Kidney tubule cell (primary cell): Measurements from ENCODE around the gene PRSS1.
A peak's percentile ranks its signal among the peaks of the same experiment; 100 is the strongest.

ENCODE experiments used
- DNase-seq: peaks from one replicate; pipeline ENCODE4 v3.0.0-alpha.2; 2018; ENCODE audit warnings: low spot score

The PRSS1 gene

DNA sequence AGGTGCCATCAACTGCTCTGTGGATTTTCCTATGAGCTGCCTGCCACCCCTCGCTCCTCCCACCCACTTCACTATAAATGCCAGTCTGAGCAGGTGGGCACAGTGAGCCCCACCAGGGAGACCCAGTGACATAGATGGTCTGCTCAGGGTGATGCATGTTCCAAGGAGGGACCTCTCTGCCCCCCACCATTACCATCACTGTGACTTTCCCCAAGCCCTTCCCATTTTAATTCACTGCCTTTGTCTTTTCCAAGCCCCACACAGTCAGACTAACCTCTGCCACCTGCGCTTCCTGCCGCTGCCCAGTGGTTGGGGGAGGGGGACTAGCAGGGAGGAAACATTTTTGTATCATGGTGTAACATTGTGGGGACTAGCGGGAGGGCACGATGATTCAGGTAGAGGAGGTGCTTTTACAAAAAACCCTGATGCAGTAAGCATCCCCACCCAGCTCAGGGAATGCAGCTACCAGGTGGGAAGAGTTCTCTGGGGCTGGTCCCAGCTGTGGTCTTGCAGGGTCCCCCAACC, 46.1 kb downstream of the PRSS1 start:
- peak; percentile 61 for DNase-seq

DNA sequence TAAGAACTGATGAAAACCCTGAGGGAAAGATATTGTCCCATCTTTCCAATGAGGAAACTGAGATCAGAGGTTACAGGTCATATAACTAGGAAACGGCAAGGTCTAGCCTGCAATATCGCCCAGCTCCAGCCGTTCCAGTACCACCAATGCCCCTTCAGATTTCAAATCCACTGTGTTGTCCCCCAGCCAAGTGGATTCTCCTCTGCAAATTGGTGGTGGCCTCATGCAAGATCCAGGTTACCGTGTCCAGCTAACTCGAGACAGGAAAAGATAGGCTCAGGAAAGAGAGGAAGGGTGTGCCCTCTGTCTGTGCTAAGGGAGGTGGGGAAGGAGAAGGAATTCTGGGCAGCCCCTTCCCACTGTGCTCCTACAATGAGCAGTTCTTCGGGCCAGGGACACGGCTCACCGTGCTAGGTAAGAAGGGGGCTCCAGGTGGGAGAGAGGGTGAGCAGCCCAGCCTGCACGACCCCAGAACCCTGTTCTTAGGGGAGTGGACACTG, 46.8 kb downstream of the PRSS1 start:
- DNase-seq, result no peak

DNA sequence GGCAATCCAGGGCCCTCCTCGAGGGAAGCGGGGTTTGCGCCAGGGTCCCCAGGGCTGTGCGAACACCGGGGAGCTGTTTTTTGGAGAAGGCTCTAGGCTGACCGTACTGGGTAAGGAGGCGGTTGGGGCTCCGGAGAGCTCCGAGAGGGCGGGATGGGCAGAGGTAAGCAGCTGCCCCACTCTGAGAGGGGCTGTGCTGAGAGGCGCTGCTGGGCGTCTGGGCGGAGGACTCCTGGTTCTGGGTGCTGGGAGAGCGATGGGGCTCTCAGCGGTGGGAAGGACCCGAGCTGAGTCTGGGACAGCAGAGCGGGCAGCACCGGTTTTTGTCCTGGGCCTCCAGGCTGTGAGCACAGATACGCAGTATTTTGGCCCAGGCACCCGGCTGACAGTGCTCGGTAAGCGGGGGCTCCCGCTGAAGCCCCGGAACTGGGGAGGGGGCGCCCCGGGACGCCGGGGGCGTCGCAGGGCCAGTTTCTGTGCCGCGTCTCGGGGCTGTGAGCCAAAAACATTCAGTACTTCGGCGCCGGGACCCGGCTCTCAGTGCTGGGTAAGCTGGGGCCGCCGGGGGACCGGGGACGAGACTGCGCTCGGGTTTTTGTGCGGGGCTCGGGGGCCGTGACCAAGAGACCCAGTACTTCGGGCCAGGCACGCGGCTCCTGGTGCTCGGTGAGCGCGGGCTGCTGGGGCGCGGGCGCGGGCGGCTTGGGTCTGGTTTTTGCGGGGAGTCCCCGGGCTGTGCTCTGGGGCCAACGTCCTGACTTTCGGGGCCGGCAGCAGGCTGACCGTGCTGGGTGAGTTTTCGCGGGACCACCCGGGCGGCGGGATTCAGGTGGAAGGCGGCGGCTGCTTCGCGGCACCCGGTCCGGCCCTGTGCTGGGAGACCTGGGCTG, 47.5 kb downstream of the PRSS1 start:
- DNase-seq, result no peak

DNA sequence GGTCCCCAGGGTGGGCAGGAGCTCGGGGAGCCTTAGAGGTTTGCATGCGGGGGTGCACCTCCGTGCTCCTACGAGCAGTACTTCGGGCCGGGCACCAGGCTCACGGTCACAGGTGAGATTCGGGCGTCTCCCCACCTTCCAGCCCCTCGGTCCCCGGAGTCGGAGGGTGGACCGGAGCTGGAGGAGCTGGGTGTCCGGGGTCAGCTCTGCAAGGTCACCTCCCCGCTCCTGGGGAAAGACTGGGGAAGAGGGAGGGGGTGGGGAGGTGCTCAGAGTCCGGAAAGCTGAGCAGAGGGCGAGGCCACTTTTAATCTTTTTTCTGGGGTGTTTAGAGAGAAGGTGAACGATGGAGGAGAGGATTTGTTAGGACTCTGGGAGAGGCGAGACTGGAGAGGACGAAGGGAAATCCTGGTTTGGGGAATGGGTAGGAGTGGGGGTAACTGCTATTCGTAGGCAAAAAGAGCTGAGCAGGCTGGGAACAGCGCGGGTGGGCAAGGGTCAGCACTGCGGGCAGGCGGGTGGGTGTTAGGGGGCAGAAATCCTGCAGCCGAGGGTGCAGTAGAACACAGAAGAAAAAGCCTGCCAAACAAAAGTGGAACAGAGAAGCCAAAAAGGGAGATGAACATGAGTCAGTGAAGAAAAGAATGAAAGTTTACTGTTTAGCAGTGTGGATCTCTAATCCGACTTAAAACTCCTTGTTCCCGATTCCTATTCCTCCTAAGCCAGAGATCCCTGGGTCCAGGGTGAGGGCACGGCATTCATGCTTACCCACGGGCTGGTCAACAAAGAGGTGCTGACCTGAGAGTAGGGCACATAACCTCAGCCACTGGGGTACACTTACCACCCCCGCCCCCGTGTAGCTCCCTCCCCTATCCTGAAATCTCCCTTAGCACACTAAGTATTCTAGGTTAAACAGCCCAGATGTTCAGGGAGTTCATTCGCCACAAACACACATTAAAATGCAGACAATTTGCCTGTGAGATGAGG, 48.4 kb downstream of the PRSS1 start:
- no peak for DNase-seq

DNA sequence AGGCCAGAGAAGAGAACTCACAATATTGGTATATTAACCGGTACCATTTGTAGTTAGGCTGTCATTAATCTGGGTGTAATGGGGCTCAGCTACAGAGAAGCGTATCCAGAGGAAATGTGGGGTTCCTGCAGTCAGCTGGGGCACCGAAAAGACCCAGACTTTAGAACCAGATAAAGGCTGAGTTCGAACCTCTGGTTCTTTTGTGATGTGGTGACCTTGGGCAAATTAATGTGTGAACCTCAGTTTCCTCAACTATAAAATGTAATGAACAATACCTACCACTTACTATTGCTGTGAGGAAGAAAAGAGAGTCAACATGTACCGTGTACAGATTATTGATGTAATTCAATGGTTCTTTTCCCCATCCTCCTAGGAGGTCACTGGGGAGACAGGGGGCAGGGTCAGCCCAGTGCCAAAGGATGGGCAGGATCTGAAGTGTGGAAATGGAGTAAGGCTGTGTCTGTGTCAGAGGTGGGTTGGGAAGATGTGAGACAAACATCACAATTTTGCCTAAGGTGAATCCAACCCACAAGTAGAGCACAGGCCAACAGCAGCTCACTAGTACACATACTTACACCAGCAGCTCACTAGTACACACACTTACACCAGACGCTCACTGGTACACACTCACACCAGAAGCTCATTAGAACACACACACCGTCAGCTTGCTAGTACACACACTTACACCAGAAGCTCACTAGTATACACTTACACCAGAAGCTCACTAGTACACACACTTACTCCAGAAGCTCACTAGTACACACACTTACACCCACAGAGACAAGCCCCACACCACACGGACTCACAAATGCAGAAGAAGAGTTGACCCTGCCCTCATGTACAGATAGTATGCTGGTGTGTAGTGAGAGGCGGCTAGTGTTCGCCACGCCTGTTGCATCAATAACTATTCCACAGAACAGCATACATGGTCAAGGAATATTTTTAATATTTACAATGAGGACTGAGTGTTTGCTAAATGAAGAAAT, 49.5 kb downstream of the PRSS1 start:
- no peak for DNase-seq

DNA sequence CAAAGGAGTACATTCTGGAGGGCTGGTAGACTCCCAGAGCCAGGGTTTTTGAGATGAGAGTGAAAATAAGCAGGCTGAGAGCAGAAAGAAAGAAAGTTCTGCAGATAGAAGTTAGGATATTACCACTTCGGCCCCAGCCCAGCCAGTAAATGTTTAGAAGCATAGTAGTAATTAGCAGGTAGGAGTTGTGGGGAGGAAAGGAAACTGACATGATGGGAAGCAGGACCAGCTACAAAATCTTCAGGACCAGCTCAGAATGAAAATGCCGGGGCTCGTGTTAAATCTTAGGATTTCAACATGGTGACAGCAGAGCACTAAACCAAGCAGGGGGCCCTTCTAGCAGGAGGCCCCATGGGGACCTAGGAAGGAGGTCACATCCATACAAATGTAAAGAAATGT, 50.2 kb downstream of the PRSS1 start:
- DNase-seq, result no peak

DNA sequence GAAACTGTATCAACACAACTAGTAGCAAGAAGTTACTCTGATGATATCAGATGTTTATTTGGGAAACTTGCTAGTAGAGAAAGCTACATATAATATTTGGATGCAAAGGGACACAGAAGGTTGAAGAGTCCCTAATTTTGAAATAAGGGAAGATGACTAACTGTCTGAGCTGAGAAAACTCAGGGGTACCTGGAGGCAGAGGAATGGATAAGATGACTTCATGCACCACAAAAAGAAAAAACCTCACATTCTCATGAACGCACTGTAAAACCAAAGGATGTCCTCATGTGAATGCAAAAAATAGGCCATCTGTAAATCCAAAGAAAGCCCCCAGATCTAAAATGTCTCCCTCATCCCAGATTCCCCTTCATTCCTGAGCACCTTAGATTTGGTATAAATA, 50.8 kb downstream of the PRSS1 start:
- DNase-seq, result no peak

DNA sequence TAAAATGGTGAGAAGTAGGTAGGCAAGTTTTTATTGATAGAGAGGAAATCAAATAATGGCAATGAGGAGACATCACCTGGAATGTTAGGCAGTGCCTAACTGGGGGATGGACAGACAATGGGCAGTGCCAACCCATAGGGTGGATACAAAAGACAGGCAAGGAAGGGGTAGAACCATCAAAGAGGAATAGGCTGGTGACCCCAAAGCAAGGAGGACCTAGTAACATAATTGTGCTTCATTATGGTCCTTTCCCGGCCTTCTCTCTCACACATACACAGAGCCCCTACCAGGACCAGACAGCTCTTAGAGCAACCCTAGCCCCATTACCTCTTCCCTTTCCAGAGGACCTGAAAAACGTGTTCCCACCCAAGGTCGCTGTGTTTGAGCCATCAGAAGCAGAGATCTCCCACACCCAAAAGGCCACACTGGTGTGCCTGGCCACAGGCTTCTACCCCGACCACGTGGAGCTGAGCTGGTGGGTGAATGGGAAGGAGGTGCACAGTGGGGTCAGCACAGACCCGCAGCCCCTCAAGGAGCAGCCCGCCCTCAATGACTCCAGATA, 51.5 kb downstream of the PRSS1 start:
- no peak for DNase-seq

DNA sequence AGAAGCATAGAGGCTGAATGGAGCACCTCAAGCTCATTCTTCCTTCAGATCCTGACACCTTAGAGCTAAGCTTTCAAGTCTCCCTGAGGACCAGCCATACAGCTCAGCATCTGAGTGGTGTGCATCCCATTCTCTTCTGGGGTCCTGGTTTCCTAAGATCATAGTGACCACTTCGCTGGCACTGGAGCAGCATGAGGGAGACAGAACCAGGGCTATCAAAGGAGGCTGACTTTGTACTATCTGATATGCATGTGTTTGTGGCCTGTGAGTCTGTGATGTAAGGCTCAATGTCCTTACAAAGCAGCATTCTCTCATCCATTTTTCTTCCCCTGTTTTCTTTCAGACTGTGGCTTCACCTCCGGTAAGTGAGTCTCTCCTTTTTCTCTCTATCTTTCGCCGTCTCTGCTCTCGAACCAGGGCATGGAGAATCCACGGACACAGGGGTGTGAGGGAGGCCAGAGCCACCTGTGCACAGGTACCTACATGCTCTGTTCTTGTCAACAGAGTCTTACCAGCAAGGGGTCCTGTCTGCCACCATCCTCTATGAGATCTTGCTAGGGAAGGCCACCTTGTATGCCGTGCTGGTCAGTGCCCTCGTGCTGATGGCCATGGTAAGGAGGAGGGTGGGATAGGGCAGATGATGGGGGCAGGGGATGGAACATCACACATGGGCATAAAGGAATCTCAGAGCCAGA, 52.5 kb downstream of the PRSS1 start:
- DNase-seq, result no peak

DNA sequence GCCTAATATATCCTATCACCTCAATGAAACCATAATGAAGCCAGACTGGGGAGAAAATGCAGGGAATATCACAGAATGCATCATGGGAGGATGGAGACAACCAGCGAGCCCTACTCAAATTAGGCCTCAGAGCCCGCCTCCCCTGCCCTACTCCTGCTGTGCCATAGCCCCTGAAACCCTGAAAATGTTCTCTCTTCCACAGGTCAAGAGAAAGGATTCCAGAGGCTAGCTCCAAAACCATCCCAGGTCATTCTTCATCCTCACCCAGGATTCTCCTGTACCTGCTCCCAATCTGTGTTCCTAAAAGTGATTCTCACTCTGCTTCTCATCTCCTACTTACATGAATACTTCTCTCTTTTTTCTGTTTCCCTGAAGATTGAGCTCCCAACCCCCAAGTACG, 53.0 kb downstream of the PRSS1 start:
- DNase-seq, result no peak
